Neural progenitor cell (in vitro differentiated cells): ENCODE measurements around the gene BANF1. TPM values are rescaled to one million over a fixed set of nuclear protein-coding genes. Genes with fewer than 3 reads are reported as not detected.

Experiments used
- DNase-seq: peaks from one replicate; pipeline ENCODE4 v3.0.0-alpha.2; 2016; ENCODE audit warnings: low spot score
- H2AFZ ChIP-seq: fragments of 200-600 bp; sonication (generic); replicated peaks from 2 replicates; pipeline ENCODE4 v1.6.1; 2016; ENCODE audit warnings: antibody characterized with exemption
- H3F3A ChIP-seq: fragments of 200-600 bp; sonication (generic); 2 replicates; pipeline ENCODE4 v1.6.1; 2016; ENCODE audit warnings: antibody characterized with exemption, low read depth
- H3K27ac ChIP-seq: fragments of 200-600 bp; sonication (generic); 2 replicates; pipeline ENCODE4 v1.5.1; 2016; ENCODE audit warnings: mild to moderate bottlenecking
- H3K27me3 ChIP-seq: fragments of 200-600 bp; sonication (generic); 2 replicates; pipeline ENCODE4 v1.6.1; 2016; ENCODE audit warnings: mild to moderate bottlenecking, moderate library complexity
- H3K36me3 ChIP-seq: fragments of 200-600 bp; sonication (generic); 2 replicates; pipeline ENCODE4 v1.5.1; 2016
- H3K4me1 ChIP-seq: fragments of 200-600 bp; sonication (generic); 2 replicates; pipeline ENCODE4 v1.6.1; 2016; ENCODE audit warnings: mixed run types
- H3K4me2 ChIP-seq: fragments of 200-600 bp; sonication (generic); 2 replicates; pipeline ENCODE4 v1.6.1; 2016
- H3K4me3 ChIP-seq: fragments of 200-600 bp; sonication (generic); 2 replicates; pipeline ENCODE4 v1.5.1; 2016
- H3K79me2 ChIP-seq: fragments of 200-600 bp; sonication (generic); 2 replicates; pipeline ENCODE4 v1.6.1; 2016; ENCODE audit warnings: low read depth
- H3K9ac ChIP-seq: fragments of 200-600 bp; sonication (generic); 2 replicates; pipeline ENCODE4 v1.6.1; 2016
- H3K9me3 ChIP-seq: fragments of 200-600 bp; sonication (generic); 2 replicates; pipeline ENCODE4 v1.5.1; 2016; ENCODE audit warnings: low read depth
- H4K20me1 ChIP-seq: fragments of 200-600 bp; sonication (generic); 2 replicates; pipeline ENCODE4 v1.6.1; 2016; ENCODE audit warnings: low read depth
- H3K27ac Mint-ChIP-seq: 3 replicates; pipeline ENCODE4 v1.8.0; 2021; ENCODE audit warnings: mixed read lengths
- H3K27me3 Mint-ChIP-seq: 2 replicates; pipeline ENCODE4 v1.8.0; 2022; ENCODE audit warnings: low read depth, mild to moderate bottlenecking, inconsistent platforms, moderate library complexity, mixed read lengths; ENCODE audit not compliant: insufficient read depth
- H3K36me3 Mint-ChIP-seq: 3 replicates; pipeline ENCODE4 v1.8.0; 2021; ENCODE audit warnings: mixed read lengths
- H3K4me1 Mint-ChIP-seq: 3 replicates; pipeline ENCODE4 v1.8.0; 2021; ENCODE audit warnings: mixed read lengths
- H3K4me3 Mint-ChIP-seq: 3 replicates; pipeline ENCODE4 v1.8.0; 2021; ENCODE audit warnings: mild to moderate bottlenecking, moderate library complexity, mixed read lengths
- H3K9me3 Mint-ChIP-seq: 3 replicates; pipeline ENCODE4 v1.8.0; 2020; ENCODE audit warnings: mixed read lengths
- CTCF ChIP-seq: fragments of 200-600 bp; sonication (generic); IDR thresholded peaks from 2 replicates; pipeline ENCODE4 v1.5.1; 2017; ENCODE audit warnings: antibody characterized with exemption, mild to moderate bottlenecking
- EZH2 ChIP-seq: fragments of 200-600 bp; sonication (generic); IDR thresholded peaks from 2 replicates; pipeline ENCODE4 v1.6.1; 2017; ENCODE audit warnings: antibody characterized with exemption, mild to moderate bottlenecking, moderate library complexity
- EZH2phosphoT487 ChIP-seq: fragments of 200-600 bp; sonication (generic); IDR thresholded peaks from 2 replicates; pipeline ENCODE4 v1.6.1; 2017; ENCODE audit warnings: antibody characterized with exemption
- total RNA-seq: library from RNA; depleted of rRNA; stranded (reverse); fragments of >200 nt; gene quantifications from 2 replicates; pipeline ENCODE4 v1.2.3, GENCODE V29; 2015; ENCODE audit warnings: low replicate concordance

BANF1 gene
- total RNA-seq, 1 donor from 2014 or later = 39.8 TPM

- H3K27ac Mint-ChIP-seq = no peak overlapping the region
- H3K27me3 ChIP-seq = no peaks in the 10 kb centered on the region
- no peaks in the 10 kb centered on the region for H3F3A ChIP-seq
- peaks cover 3% of the 10 kb centered on the region for H3K27me3 Mint-ChIP-seq
- no peak overlapping the region for H2AFZ ChIP-seq
- no peak overlapping the region for H3K4me3 Mint-ChIP-seq
- no peaks in the 10 kb centered on the region for H3K36me3 ChIP-seq
- no peaks in the 10 kb centered on the region for H3K4me1 ChIP-seq
- no peak overlapping the region for H3K27ac ChIP-seq
- H3K79me2 ChIP-seq = no peaks in the 10 kb centered on the region
- H3K36me3 Mint-ChIP-seq = peaks cover 14% of the 10 kb centered on the region
- TF ChIP-seq EZH2 = no peak
- TF ChIP-seq CTCF = no peak
- no peak for DNase-seq
- no peak overlapping the region for H3K9ac ChIP-seq
- no peaks in the 10 kb centered on the region for H4K20me1 ChIP-seq
- peaks cover 3% of the 10 kb centered on the region for H3K4me1 Mint-ChIP-seq
- no peak overlapping the region for H3K4me3 ChIP-seq
- H3K9me3 ChIP-seq = no peaks in the 10 kb centered on the region
- no peak overlapping the region for H3K4me2 ChIP-seq
- no peaks in the 10 kb centered on the region for H3K9me3 Mint-ChIP-seq
Measured at GRCh38 chr11:65979261-65979759, 23.0 kb upstream of the BANF1 start.

- no peaks in the 10 kb centered on the region for H3K9me3 ChIP-seq
- peak overlapping the region; percentile 29 for H3K27ac ChIP-seq
- Mint-ChIP-seq H3K4me1 (no peaks in the 10 kb centered on the region), H3K36me3 (peaks cover 7% of the 10 kb centered on the region), H3K4me3 (no peak overlapping the region), H3K27ac (no peak overlapping the region), H3K27me3 (peaks cover 3% of the 10 kb centered on the region), H3K9me3 (no peaks in the 10 kb centered on the region)
- H3K79me2 ChIP-seq = no peaks in the 10 kb centered on the region
- H3K4me3 ChIP-seq = no peak overlapping the region
- H3K27me3 ChIP-seq = no peaks in the 10 kb centered on the region
- no peaks in the 10 kb centered on the region for H3F3A ChIP-seq
- DNase-seq = no peak
- no peak for TF ChIP-seq EZH2phosphoT487
- TF ChIP-seq CTCF = no peak
- no peak for TF ChIP-seq EZH2
- no peak overlapping the region for H3K4me2 ChIP-seq
- H3K36me3 ChIP-seq = no peaks in the 10 kb centered on the region
- H2AFZ ChIP-seq = no peak overlapping the region
- H3K9ac ChIP-seq = no peak overlapping the region
- no peaks in the 10 kb centered on the region for H3K4me1 ChIP-seq
- H4K20me1 ChIP-seq = no peaks in the 10 kb centered on the region
Measured at GRCh38 chr11:65981101-65981740, 21.1 kb upstream of the BANF1 start.

- H2AFZ ChIP-seq = no peak overlapping the region
- H3K27me3 ChIP-seq = no peaks in the 10 kb centered on the region
- H3K79me2 ChIP-seq = no peaks in the 10 kb centered on the region
- no peak overlapping the region for H3K27ac Mint-ChIP-seq
- H3K9me3 Mint-ChIP-seq = no peaks in the 10 kb centered on the region
- no peaks in the 10 kb centered on the region for H3K36me3 ChIP-seq
- no peak overlapping the region for H3K27ac ChIP-seq
- H3K4me1 Mint-ChIP-seq = no peaks in the 10 kb centered on the region
- no peaks in the 10 kb centered on the region for H3K4me1 ChIP-seq
- TF ChIP-seq EZH2phosphoT487 (no peak), CTCF (no peak), EZH2 (no peak)
- H3K36me3 Mint-ChIP-seq = peaks cover 6% of the 10 kb centered on the region
- H3K9me3 ChIP-seq = no peaks in the 10 kb centered on the region
- H3K4me2 ChIP-seq = no peak overlapping the region
- no peak overlapping the region for H3K4me3 Mint-ChIP-seq
- no peak for DNase-seq
- no peaks in the 10 kb centered on the region for H3F3A ChIP-seq
- no peaks in the 10 kb centered on the region for H4K20me1 ChIP-seq
- H3K4me3 ChIP-seq = no peak overlapping the region
- H3K9ac ChIP-seq = no peak overlapping the region
- H3K27me3 Mint-ChIP-seq = peaks cover 2% of the 10 kb centered on the region
Measured at GRCh38 chr11:65981972-65982823, 20.1 kb upstream of the BANF1 start.
